BLaER1 (cell line): ENCODE data around the gene GLB1L3.
"Not testable (repeated sequence)": the region's sequence is repeated elsewhere in the genome, so short reads cannot be mapped to it uniquely, and the experiment has no call there.

Source experiments
- H3K27ac ChIP-seq: shearing (Covaris generic); formaldehyde crosslinking; 2 replicates; pipeline ENCODE4 v1.8.1; 2022
- H3K27me3 ChIP-seq: shearing (Covaris generic); formaldehyde crosslinking; 2 replicates; pipeline ENCODE4 v1.8.1; 2022
- H3K36me3 ChIP-seq: shearing (Covaris generic); formaldehyde crosslinking; 2 replicates; pipeline ENCODE4 v1.8.1; 2022
- H3K4me1 ChIP-seq: shearing (Covaris generic); formaldehyde crosslinking; 2 replicates; pipeline ENCODE4 v1.8.1; 2022
- H3K4me2 ChIP-seq: shearing (Covaris generic); formaldehyde crosslinking; 2 replicates; pipeline ENCODE4 v1.8.1; 2022
- H3K4me3 ChIP-seq: shearing (Covaris generic); formaldehyde crosslinking; 2 replicates; pipeline ENCODE4 v1.8.1; 2022
- H3K9ac ChIP-seq: shearing (Covaris generic); formaldehyde crosslinking; 2 replicates; pipeline ENCODE4 v1.8.1; 2022
- H3K9me3 ChIP-seq: shearing (Covaris generic); formaldehyde crosslinking; 2 replicates; pipeline ENCODE4 v1.8.1; 2022
- H4K20me1 ChIP-seq: shearing (Covaris generic); formaldehyde crosslinking; 2 replicates; pipeline ENCODE4 v1.8.1; 2022
- Cebpa-rat ChIP-seq: shearing (Covaris generic); IDR thresholded peaks from 2 replicates; pipeline ENCODE4 v1.8.1; 2022

GLB1L3 gene

DNA sequence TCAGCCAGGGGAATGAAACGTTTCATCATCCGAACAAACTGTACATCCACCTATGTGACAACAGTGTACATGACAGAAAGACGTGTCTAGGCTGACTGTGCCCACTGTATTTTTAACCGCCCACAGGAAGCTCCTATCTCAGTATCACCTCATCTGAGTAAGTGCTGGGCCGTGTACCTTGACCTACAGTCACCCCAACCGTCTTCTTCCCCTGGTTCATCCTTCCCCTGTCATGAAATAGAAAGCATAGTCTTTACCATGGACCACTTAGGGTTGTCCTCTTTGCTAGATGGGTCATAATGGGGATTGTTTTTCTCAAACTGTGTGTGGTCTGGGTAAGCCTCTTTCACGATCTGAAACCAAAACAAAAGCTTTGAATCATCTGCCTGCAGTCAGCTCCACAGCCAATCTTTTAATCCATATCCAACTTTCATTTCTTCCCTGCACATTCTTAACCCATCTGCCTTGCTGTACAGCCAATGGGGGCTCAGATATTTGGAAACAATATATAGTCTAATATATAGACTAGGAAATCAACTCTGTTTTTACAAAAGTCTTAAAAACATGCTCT lies 27.2 kb upstream of the GLB1L3 start:
- H3K4me2 ChIP-seq: no peak overlapping the region
- H3K4me1 ChIP-seq: peaks cover 20% of the 10 kb centered on the region
- no peak overlapping the region for H3K4me3 ChIP-seq
- H3K9me3 ChIP-seq: no peaks in the 10 kb centered on the region
- no peak for TF ChIP-seq Cebpa-rat
- no peaks in the 10 kb centered on the region for H3K27me3 ChIP-seq
- 0 out of 2 replicates have a peak, but pooled peaks cover 4% of the 10 kb centered on the region for H4K20me1 ChIP-seq
- no peak overlapping the region for H3K27ac ChIP-seq
- peaks cover 72% of the 10 kb centered on the region for H3K36me3 ChIP-seq
- no peak overlapping the region for H3K9ac ChIP-seq

- no peaks in the 10 kb centered on the region for H4K20me1 ChIP-seq
- H3K4me3 ChIP-seq: no peak overlapping the region
- no peak for TF ChIP-seq Cebpa-rat
- no peak overlapping the region for H3K4me2 ChIP-seq
- H3K36me3 ChIP-seq: peaks cover 59% of the 10 kb centered on the region
- no peak overlapping the region for H3K9ac ChIP-seq
- no peaks in the 10 kb centered on the region for H3K27me3 ChIP-seq
- H3K4me1 ChIP-seq: peaks cover 24% of the 10 kb centered on the region
- H3K9me3 ChIP-seq: no peaks in the 10 kb centered on the region
- no peak overlapping the region for H3K27ac ChIP-seq
Measured at GRCh38 chr11:134250246-134250645, 25.9 kb upstream of the GLB1L3 start.

DNA sequence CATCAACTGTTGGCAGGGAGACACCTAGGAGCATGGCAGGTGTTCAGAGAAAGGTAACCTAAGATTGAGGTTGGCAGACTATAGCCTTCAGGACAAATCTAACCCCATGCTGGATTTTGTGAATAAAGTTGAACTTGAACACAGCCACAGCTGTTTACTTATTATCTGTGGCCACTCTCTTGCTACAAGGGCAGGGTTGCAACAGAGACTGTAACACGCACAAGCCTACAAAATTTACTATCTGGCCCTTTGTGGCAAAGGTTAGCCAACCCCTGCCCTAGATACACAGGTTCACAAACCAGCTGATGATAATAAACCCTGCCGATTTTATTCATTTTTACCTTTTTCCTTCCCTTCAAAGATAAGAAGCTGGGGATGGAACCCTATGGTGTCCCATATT lies 25.5 kb upstream of the GLB1L3 start:
- H3K36me3 ChIP-seq: peaks cover 55% of the 10 kb centered on the region
- H3K4me3 ChIP-seq: no peak overlapping the region
- H3K27me3 ChIP-seq: no peaks in the 10 kb centered on the region
- no peak overlapping the region for H3K9ac ChIP-seq
- peaks cover 24% of the 10 kb centered on the region for H3K4me1 ChIP-seq
- no peaks in the 10 kb centered on the region for H3K9me3 ChIP-seq
- H3K27ac ChIP-seq: no peak overlapping the region
- TF ChIP-seq Cebpa-rat: no peak
- H3K4me2 ChIP-seq: no peak overlapping the region
- 0 out of 2 replicates have a peak, but pooled peaks cover 2% of the 10 kb centered on the region for H4K20me1 ChIP-seq

GRCh38 chr11:134252346-134253187 lies 23.6 kb upstream of the GLB1L3 start:
- Histone ChIP-seq H3K9me3 (no peaks in the 10 kb centered on the region), H3K9ac (peak overlapping the region; percentile 77), H3K27me3 (no peaks in the 10 kb centered on the region), H3K4me3 (peak overlapping the region; percentile 95), H3K36me3 (peaks cover 43% of the 10 kb centered on the region), H4K20me1 (0 out of 2 replicates have a peak, but pooled peaks cover 10% of the 10 kb centered on the region), H3K27ac (peak overlapping the region; percentile 40), H3K4me1 (peaks cover 24% of the 10 kb centered on the region), H3K4me2 (peak overlapping the region; percentile 89)
- no peak for TF ChIP-seq Cebpa-rat

- Histone ChIP-seq H3K4me1 (peaks cover 24% of the 10 kb centered on the region), H3K4me3 (peak within 1 kb of the TSS; percentile 95), H3K9me3 (no peaks in the 10 kb centered on the region), H3K9ac (peak within 1 kb of the TSS; percentile 87), H3K27me3 (no peaks in the 10 kb centered on the region), H3K27ac (peak within 1 kb of the TSS; percentile 76), H4K20me1 (0 out of 2 replicates have a peak, but pooled peaks cover 10% of the 10 kb centered on the region), H3K4me2 (peak within 1 kb of the TSS; percentile 89), H3K36me3 (peaks cover 43% of the 10 kb centered on the region)
- no peak for TF ChIP-seq Cebpa-rat
Measured at GRCh38 chr11:134253188-134253993, 22.8 kb upstream of the GLB1L3 start, which contains the start of the genes ACAD8 and THYN1. Gene ACAD8 (plus strand): TSS chr11:134253568. CDS start chr11:134253601, 33 bp downstream. Gene THYN1 (minus strand): TSS chr11:134253352. CDS start chr11:134252882, 470 bp downstream.

DNA sequence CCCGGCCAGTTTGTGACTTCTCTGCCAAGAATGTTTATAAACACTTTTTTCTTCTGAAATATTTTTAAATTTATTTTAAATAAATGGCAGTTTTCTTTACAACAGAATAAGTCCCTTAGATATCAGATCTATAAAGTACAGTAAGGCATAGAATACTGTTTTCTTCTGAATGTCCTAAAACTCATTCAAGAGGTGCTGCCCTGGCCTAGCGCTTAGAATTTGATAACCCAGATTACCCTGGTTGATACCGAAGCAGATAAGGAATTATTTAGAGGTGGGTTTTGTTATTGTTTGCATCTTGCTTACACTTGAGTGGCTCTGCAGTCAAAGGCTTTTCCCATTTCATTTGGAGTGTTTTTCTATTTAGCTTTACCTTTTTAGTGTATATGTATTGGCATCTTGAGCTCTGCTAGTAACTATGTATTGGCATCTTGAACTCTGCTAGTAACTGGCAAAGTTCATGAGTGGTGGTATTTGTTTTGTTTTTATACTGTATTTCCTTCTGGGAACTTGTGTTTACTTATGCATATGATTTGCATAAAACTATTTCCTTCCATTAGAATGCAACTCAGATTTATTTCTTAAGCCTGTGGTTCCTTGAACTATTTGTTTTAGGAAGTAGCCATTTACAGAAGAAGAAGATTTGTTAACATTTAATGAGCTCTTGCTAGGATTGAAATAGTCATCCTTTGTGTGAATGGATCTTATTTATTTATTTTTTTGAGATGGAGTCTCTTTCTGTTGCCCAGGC lies 21.6 kb upstream of the GLB1L3 start:
- no peaks in the 10 kb centered on the region for H3K9me3 ChIP-seq
- no peak for TF ChIP-seq Cebpa-rat
- H3K9ac ChIP-seq: no peak overlapping the region
- 0 out of 2 replicates have a peak, but pooled peaks cover 10% of the 10 kb centered on the region for H4K20me1 ChIP-seq
- H3K27me3 ChIP-seq: no peaks in the 10 kb centered on the region
- H3K36me3 ChIP-seq: peaks cover 43% of the 10 kb centered on the region
- H3K4me2 ChIP-seq: peak overlapping the region; percentile 89
- no peak overlapping the region for H3K27ac ChIP-seq
- H3K4me3 ChIP-seq: peak overlapping the region; percentile 95
- H3K4me1 ChIP-seq: peaks cover 27% of the 10 kb centered on the region

DNA sequence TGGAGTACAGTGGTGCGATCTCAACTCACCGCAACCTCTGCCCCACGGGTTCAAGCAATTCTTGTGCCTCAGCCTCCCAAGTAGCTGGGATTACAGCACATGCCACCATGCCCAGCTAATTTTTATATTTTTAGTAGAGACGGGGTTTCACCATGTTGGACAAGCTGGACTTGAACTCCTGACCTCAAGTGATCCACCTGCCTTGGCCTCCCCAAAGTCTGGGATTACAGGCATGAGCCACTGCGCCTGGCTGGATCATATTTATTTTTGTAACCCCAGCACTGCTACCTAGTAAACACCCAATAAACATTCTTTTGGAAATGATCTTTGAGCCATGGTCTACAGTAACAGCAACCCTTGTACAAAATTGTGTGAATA lies 21.0 kb upstream of the GLB1L3 start:
- not testable (repeated sequence) for H3K27me3 ChIP-seq, H3K4me3 ChIP-seq, H3K27ac ChIP-seq, H3K9ac ChIP-seq, H3K9me3 ChIP-seq, H3K4me2 ChIP-seq
- Histone ChIP-seq H3K4me1 (peaks cover 32% of the 10 kb centered on the region), H3K36me3 (peaks cover 43% of the 10 kb centered on the region), H4K20me1 (0 out of 2 replicates have a peak, but pooled peaks cover 10% of the 10 kb centered on the region)

GRCh38 chr11:134257101-134257500 lies 19.1 kb upstream of the GLB1L3 start:
- Histone ChIP-seq H3K27me3 (no peaks in the 10 kb centered on the region), H3K36me3 (peaks cover 47% of the 10 kb centered on the region), H3K4me2 (no peak overlapping the region), H3K9ac (no peak overlapping the region), H3K9me3 (no peaks in the 10 kb centered on the region), H3K27ac (no peak overlapping the region), H4K20me1 (0 out of 2 replicates have a peak, but pooled peaks cover 10% of the 10 kb centered on the region), H3K4me3 (no peak overlapping the region), H3K4me1 (peaks cover 44% of the 10 kb centered on the region)
- TF ChIP-seq Cebpa-rat: no peak

GRCh38 chr11:134258577-134258976 lies 17.6 kb upstream of the GLB1L3 start:
- no peak for TF ChIP-seq Cebpa-rat

More at GRCh38 chr11:134258577-134258976, 17.6 kb upstream of the GLB1L3 start:
- Histone ChIP-seq H3K9ac (no peak overlapping the region), H3K4me1 (peaks cover 41% of the 10 kb centered on the region), H4K20me1 (0 out of 2 replicates have a peak, but pooled peaks cover 10% of the 10 kb centered on the region), H3K36me3 (peaks cover 62% of the 10 kb centered on the region), H3K27me3 (no peaks in the 10 kb centered on the region), H3K4me2 (no peak overlapping the region), H3K27ac (no peak overlapping the region), H3K9me3 (no peaks in the 10 kb centered on the region), H3K4me3 (no peak overlapping the region)
